Measurements from ENCODE around the gene COX6B1.
"Not testable (repeated sequence)": the region's sequence is repeated elsewhere in the genome, so short reads cannot be mapped to it uniquely, and the experiment has no call there.

Gene COX6B1

DNA sequence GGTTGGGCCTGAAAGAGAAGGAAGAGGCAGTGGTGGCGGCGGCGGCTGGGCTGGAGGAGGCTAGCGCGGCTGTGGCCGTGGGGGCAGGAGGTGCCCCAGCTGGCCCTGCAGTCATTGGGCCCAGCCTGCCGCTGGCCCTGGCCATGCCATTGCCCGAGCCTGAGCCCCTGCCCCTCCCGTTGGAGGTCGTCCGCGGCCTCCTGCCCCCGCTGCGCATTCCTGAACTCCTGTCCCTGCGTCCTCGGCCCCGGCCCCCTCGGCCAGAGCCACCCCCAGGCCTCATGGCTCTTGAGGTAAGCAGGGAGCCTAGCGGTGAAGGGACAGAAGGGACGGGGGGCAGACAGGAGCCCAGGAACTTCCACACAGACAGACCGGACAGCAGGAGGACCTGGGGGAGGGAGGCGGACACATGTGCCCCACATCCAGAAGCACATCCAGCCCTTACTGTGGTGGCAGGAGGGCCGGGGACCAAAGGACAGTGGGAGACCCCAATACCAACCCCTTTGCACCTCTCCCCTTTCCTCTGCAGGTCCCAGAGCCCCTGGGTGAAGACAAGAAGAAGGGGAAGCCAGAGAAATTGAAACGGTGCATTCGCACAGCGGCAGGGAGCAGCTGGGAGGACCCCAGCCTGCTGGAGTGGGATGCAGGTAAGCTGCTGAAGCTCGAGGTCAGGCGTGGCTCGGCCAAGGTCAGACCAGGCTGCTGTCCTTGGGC is 14.2 kb upstream of the COX6B1 start:
- DNase-seq (ENCODE audit: low read depth in 2 of 2): no peak

- no peak for DNase-seq (ENCODE audit: low read depth in 2 of 2)
Observed at GRCh38 chr19:35636651-35637050, 11.5 kb upstream of the COX6B1 start.

- DNase-seq (ENCODE audit: low read depth in 2 of 2): no peak
Observed at GRCh38 chr19:35637165-35637564, 11.0 kb upstream of the COX6B1 start.

GRCh38 chr19:35639321-35639639 is 8.8 kb upstream of the COX6B1 start:
- DNase-seq (ENCODE audit: low read depth in 2 of 2): no peak

GRCh38 chr19:35639863-35640262 is 8.3 kb upstream of the COX6B1 start:
- DNase-seq (ENCODE audit: low read depth in 2 of 2): no peak

GRCh38 chr19:35641515-35642151 is 6.5 kb upstream of the COX6B1 start, which contains the start of gene ETV2:
Gene ETV2 (plus strand): TSS chr19:35641745. CDS start chr19:35642461, 716 bp downstream.
- no peak for DNase-seq (ENCODE audit: low read depth in 2 of 2)

- DNase-seq (ENCODE audit: low read depth in 2 of 2): no peak
Observed at GRCh38 chr19:35642312-35642711, 5.8 kb upstream of the COX6B1 start.

GRCh38 chr19:35642798-35643254 is 5.3 kb upstream of the COX6B1 start:
- DNase-seq (ENCODE audit: low read depth in 2 of 2): no peak

DNA sequence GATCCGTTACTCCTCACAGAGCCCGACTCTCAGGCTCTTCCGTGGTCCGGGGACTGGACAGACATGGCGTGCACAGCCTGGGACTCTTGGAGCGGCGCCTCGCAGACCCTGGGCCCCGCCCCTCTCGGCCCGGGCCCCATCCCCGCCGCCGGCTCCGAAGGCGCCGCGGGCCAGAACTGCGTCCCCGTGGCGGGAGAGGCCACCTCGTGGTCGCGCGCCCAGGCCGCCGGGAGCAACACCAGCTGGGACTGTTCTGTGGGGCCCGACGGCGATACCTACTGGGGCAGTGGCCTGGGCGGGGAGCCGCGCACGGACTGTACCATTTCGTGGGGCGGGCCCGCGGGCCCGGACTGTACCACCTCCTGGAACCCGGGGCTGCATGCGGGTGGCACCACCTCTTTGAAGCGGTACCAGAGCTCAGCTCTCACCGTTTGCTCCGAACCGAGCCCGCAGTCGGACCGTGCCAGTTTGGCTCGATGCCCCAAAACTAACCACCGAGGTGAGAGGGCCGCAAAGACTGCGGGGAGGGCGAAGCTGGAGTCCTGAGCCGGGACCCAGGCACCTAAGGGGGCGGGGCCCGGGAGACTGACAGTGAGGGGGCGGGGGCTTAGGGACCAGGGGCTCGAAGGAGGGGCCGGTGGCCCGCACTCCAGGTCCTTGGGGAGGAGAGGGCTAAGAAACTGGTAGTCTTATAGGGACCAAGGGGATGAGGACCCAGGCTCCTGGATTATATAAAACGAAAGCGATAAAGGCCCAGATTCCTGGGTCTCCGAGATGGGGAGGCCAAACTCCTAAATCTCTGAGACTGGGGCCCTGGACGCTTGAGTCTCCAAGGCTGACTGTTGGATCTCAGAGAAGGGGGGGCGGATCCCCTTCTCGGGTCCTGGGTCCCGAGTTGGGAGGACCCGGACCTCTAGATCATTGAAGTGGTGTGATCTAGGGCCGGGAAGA is 4.6 kb upstream of the COX6B1 start:
- peak; percentile 68 to 76 for DNase-seq (ENCODE audit: low read depth in 2 of 2)

GRCh38 chr19:35644206-35644986 is 3.7 kb upstream of the COX6B1 start:
- peak; percentile 95 to 98 for DNase-seq (ENCODE audit: low read depth in 2 of 2)

GRCh38 chr19:35644987-35645679 is 3.0 kb upstream of the COX6B1 start:
- DNase-seq (ENCODE audit: low read depth in 2 of 2): peak; percentile 72 to 90

DNA sequence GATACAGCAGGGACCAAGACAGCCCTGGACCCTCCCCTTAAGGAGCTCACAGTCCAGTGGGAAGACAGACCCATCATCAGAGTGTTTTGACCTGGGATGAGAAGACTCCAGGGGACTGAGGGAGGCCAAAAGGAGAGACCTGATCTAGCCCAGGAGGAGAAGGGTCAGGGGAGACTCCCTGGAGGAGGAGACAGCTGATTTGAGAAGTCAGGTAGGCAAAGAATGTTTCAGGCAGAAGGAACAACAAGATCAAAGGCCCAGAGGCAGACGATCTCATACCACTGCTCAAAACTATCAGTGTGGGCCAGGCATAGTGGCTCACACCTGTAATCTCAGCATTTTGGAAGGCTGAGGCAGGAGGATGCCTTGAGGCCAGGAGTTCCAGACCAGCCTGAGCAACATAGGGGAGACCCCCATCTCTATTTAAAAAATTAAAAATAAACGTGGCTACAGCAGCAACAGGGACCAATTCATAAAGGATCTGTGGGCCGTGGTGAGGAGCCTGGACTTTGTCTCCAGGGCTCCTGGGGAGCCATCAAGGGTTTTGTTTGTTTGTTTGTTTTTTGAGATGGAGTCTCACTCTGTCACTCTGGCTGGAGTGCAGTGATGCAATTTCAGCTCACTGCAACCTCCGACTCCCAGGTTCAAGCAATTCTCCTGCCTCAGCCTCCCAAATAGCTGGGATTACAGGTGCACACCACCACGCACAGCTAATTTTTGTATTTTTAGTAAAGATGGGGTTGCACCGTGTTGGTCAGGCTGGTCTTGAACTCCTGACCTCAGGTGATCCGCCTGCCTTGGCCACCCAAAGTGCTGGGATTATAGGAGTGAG is 2.2 kb upstream of the COX6B1 start:
- DNase-seq (ENCODE audit: low read depth in 2 of 2): no peak

- DNase-seq (ENCODE audit: low read depth in 2 of 2): no peak
Observed at GRCh38 chr19:35650581-35650980, 2.5 kb downstream of the COX6B1 start.

- DNase-seq (ENCODE audit: low read depth in 2 of 2): not testable (repeated sequence)
Observed at GRCh38 chr19:35654828-35655227, 6.7 kb downstream of the COX6B1 start.

DNA sequence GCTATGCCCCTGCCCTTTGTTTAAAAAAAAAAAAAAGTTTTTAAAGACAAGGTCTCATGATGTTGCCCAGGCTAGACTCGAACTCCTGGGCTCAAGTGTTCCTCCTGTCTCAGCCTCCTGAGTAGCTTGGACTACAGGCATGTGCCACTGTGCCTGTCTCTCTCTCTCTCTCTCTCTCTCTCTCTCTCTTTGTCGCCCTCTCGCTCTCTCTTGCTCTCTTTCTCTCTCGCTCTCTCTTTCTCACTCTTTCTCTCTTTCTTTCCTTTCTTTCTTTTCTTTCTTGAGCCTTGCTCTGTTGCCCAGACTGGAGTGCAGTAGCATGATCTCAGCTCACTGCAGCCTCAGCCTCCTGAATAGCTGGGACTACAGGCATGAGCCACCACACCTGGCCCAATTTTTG is 7.5 kb downstream of the COX6B1 start:
- DNase-seq (ENCODE audit: low read depth in 2 of 2): no peak

DNA sequence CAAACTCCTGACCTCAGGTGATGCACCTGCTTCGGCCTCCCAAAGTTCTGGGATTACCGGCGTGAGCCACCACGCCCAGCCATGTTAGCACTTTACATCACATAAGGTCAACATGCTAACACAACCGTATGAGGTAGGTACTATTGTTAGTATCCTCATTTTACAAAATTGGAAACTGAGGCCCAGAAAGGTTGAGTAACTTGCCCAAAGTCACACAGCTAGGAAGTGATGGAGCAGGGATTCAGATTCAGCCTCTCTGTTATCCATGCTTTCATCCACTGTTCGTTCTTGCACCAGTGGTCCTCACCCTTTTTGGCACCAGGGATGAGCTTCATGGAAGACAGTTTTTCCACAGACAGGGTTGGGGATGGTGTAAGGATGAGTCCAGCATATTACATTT is 8.6 kb downstream of the COX6B1 start:
- DNase-seq (ENCODE audit: low read depth in 2 of 2): no peak

GRCh38 chr19:35657904-35658700 is 10.0 kb downstream of the COX6B1 start:
- DNase-seq (ENCODE audit: low read depth in 2 of 2): no peak

DNA sequence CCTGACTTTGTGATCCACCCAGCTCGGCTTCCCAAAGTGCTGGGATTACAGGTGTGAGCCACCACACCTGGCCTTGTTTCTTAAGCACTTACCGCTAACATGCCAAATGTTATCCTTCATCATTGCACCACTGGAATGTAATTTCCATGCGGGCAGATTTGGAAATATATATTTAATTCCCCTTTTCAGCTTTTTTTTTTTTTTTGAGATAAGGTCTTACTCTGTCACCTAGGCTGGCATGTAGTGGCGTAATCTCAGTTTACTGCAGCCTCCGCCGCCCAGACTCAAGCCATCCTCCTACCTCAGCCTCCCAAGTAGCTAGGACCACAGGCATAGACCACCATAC is 13.8 kb downstream of the COX6B1 start:
- DNase-seq (ENCODE audit: low read depth in 2 of 2): no peak

DNA sequence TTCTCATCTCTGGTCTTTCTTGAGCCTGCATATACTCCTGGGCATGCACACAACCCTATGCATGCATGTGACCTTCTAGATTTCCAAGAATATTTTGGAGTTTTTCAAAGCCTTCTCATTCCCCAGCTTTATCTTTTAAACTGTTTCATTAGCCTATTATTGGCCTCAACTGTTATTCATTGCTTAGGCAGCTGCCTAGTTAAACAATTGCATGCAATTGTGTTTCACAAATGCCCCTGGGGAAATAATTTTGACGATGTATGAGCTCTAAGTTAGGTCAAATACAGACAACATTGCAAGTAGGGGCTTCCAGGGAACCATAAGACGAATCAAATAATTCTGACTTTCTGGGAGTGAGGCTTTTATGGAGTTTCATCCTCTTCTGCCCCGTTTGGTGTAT is 15.9 kb downstream of the COX6B1 start:
- no peak for DNase-seq (ENCODE audit: low read depth in 2 of 2)

All from stimulated activated CD4-positive, alpha-beta T cell treated with anti-CD3 and anti-CD28 coated beads, Interleukin-15, amount 100 ng/mL, for 48 hours (primary cell).